GM19025 (cell line): ENCODE results near the gene KLHL22.
A peak's percentile ranks its signal among the peaks of the same experiment; 100 is the strongest.
"Not testable (repeated sequence)": the region's sequence is repeated elsewhere in the genome, so short reads cannot be mapped to it uniquely, and the experiment has no call there.

Source experiments
- ATAC-seq: cut with Tn5 transposase; IDR thresholded peaks from one replicate; pipeline ENCODE4 v1.9.1; 2021; ENCODE audit warnings: mild to moderate bottlenecking, low read depth, moderate library complexity; ENCODE audit not compliant: unreplicated experiment

The KLHL22 gene

GRCh38 chr22:20525048-20525447 lies 29.5 kb upstream of the KLHL22 start:
- no peak for ATAC-seq

- ATAC-seq = no peak
Measured at GRCh38 chr22:20524004-20524481, 28.4 kb upstream of the KLHL22 start.

- ATAC-seq = no peak
Measured at GRCh38 chr22:20523086-20523983, 27.7 kb upstream of the KLHL22 start.

- ATAC-seq = no peak
Measured at GRCh38 chr22:20522134-20523004, 26.8 kb upstream of the KLHL22 start.

- ATAC-seq = no peak
Measured at GRCh38 chr22:20520093-20520511, 24.5 kb upstream of the KLHL22 start.

GRCh38 chr22:20519558-20519957 lies 24.0 kb upstream of the KLHL22 start:
- ATAC-seq = no peak

GRCh38 chr22:20517841-20518592 lies 22.4 kb upstream of the KLHL22 start:
- no peak for ATAC-seq

GRCh38 chr22:20517422-20517821 lies 21.8 kb upstream of the KLHL22 start:
- no peak for ATAC-seq

- ATAC-seq = no peak
Measured at GRCh38 chr22:20516399-20516798, 20.8 kb upstream of the KLHL22 start.

GRCh38 chr22:20514658-20515406 lies 19.2 kb upstream of the KLHL22 start:
- ATAC-seq = no peak

- no peak for ATAC-seq
Measured at GRCh38 chr22:20511578-20512229, 16.1 kb upstream of the KLHL22 start.

GRCh38 chr22:20510811-20511577 lies 15.4 kb upstream of the KLHL22 start:
- no peak for ATAC-seq

GRCh38 chr22:20509344-20510047 lies 13.9 kb upstream of the KLHL22 start:
- no peak for ATAC-seq

GRCh38 chr22:20508815-20509271 lies 13.2 kb upstream of the KLHL22 start:
- ATAC-seq = no peak

GRCh38 chr22:20508067-20508755 lies 12.6 kb upstream of the KLHL22 start:
- ATAC-seq = not testable (repeated sequence)

GRCh38 chr22:20507253-20508066 lies 11.9 kb upstream of the KLHL22 start, which contains the start of gene MED15:
MED15 (plus strand) TSS chr22:20507610; CDS start chr22:20507679, 69 bp downstream.
- peak; percentile 82 for ATAC-seq
